Measurements from ENCODE around the gene TRIM7. TPM values are rescaled to one million over a fixed set of nuclear protein-coding genes. Genes with fewer than 3 reads are reported as not detected.

Gene TRIM7
- total RNA-seq, 4 donors from 2014 or later = 3.7 to 12.1 (median 10.6) TPM

- H3K36me3 ChIP-seq = peaks cover 0 to 15% (median 0%) of the 10 kb centered on the region in 3 donors
- H3K27me3 ChIP-seq = no peaks in the 10 kb centered on the region
- H3K9me3 ChIP-seq = no peaks in the 10 kb centered on the region
- TF ChIP-seq EP300 (IDR thresholded peaks at IDR 0.05) (no peak), POLR2A (IDR thresholded peaks at IDR 0.05) (no peak), CTCF (IDR thresholded peaks at IDR 0.05) (no peak)
- no peak overlapping the region for H3K27ac ChIP-seq
- no peak for DNase-seq (ENCODE audit: low spot score in 2 of 2)
- no peak overlapping the region for H3K4me3 ChIP-seq
- 75 to 86% methylated on average over 12 of the region's 12 CpGs for WGBS, 2 donors
- peaks cover 0 to 19% (median 0%) of the 10 kb centered on the region in 4 donors for H3K4me1 ChIP-seq
Observed at GRCh38 chr5:181198106-181198685, 6.8 kb downstream of the TRIM7 start.

GRCh38 chr5:181197326-181197951, 7.6 kb downstream of the TRIM7 start:
- H3K27ac ChIP-seq = no peak overlapping the region
- H3K4me1 ChIP-seq = peaks cover 0 to 21% (median under 1%) of the 10 kb centered on the region in 4 donors
- no peaks in the 10 kb centered on the region for H3K27me3 ChIP-seq
- no peaks in the 10 kb centered on the region for H3K9me3 ChIP-seq
- no peak for TF ChIP-seq EP300 (IDR thresholded peaks at IDR 0.05)
- no peak for TF ChIP-seq POLR2A (IDR thresholded peaks at IDR 0.05)
- TF ChIP-seq CTCF (IDR thresholded peaks at IDR 0.05) = no peak
- peaks cover 0 to 15% (median 0%) of the 10 kb centered on the region in 3 donors for H3K36me3 ChIP-seq
- 69 to 71% methylated on average over 8 of the region's 8 CpGs for WGBS, 2 donors
- no peak overlapping the region for H3K4me3 ChIP-seq
- DNase-seq (ENCODE audit: low spot score in 2 of 2) = no peak

- DNase-seq (ENCODE audit: low spot score in 2 of 2) = no peak
- WGBS, 2 donors = 69 to 73% methylated on average over 43 to 45 of the region's 45 CpGs
- H3K4me1 ChIP-seq = peaks cover 0 to 27% (median 2%) of the 10 kb centered on the region in 4 donors
Observed at GRCh38 chr5:181195249-181195761, 9.7 kb downstream of the TRIM7 start.

GRCh38 chr5:181194489-181195248, 10.3 kb downstream of the TRIM7 start:
- no peak for TF ChIP-seq CTCF (IDR thresholded peaks at IDR 0.05)
- TF ChIP-seq EP300 (IDR thresholded peaks at IDR 0.05) = no peak
- TF ChIP-seq POLR2A (IDR thresholded peaks at IDR 0.05) = no peak
- Histone ChIP-seq H3K27me3 (no peaks in the 10 kb centered on the region), H3K27ac (peak overlapping the region in 1 of 4 donors; percentile 24), H3K9me3 (no peaks in the 10 kb centered on the region), H3K36me3 (peaks cover 0 to 15% (median 0%) of the 10 kb centered on the region in 3 donors), H3K4me3 (no peak overlapping the region), H3K4me1 (peaks cover 0 to 31% (median 2%) of the 10 kb centered on the region in 4 donors)
- DNase-seq (ENCODE audit: low spot score in 2 of 2) = no peak
- 67 to 85% methylated on average over 13 to 20 of the region's 21 CpGs for WGBS, 2 donors

More at GRCh38 chr5:181195249-181195761, 9.7 kb downstream of the TRIM7 start:
- Histone ChIP-seq H3K27me3 (no peaks in the 10 kb centered on the region), H3K27ac (no peak overlapping the region), H3K4me3 (no peak overlapping the region), H3K9me3 (no peaks in the 10 kb centered on the region), H3K36me3 (peaks cover 0 to 15% (median 0%) of the 10 kb centered on the region in 3 donors)
- TF ChIP-seq EP300 (IDR thresholded peaks at IDR 0.05) = no peak
- TF ChIP-seq POLR2A (IDR thresholded peaks at IDR 0.05) = no peak
- no peak for TF ChIP-seq CTCF (IDR thresholded peaks at IDR 0.05)
